HG02763 (cell line): Measurements from ENCODE around the gene SAFB2.

Experiments used
- ATAC-seq: cut with Tn5 transposase; IDR thresholded peaks from one replicate; pipeline ENCODE4 v1.9.1; 2021; ENCODE audit warnings: mild to moderate bottlenecking, moderate library complexity; ENCODE audit not compliant: unreplicated experiment

Gene SAFB2

GRCh38 chr19:5635427-5635826 is 12.9 kb upstream of the SAFB2 start:
- no peak for ATAC-seq

GRCh38 chr19:5632657-5633056 is 10.1 kb upstream of the SAFB2 start:
- ATAC-seq, result no peak

- no peak for ATAC-seq
Observed at GRCh38 chr19:5632241-5632612, 9.7 kb upstream of the SAFB2 start.

DNA sequence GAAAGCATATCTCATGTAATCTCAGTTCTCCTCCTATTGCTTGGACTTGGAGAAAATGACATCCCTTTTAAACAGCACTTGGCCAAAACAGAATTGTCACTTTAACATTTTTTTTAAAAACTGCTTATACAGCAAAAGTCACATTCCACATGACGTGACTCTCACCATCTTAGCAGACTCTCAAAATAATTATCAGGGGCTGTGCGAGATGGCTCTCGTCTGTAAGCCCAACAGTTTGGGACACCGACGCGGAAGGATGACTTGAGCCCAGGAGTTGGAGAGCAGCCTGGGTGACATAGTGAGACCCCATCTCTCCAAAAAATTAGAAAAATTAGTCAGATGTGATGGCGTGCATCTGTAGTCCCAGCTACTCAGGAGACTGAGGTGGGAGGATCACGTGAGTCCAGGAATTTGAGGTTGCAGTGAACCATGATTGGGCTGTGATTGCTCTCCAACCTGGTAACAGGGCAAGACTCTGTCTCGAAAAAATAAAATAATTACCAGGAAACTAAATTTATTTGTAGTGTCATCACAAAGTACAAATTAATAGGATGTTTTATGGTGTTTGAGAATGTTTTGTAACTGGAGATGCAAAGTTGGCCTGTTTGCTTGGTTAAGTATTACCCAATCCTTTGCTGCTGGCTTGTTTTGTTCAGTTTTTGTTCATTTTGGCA is 9.1 kb upstream of the SAFB2 start:
- ATAC-seq, result no peak

GRCh38 chr19:5628919-5629481 is 6.4 kb upstream of the SAFB2 start:
- no peak for ATAC-seq

- no peak for ATAC-seq
Observed at GRCh38 chr19:5628461-5628860, 5.9 kb upstream of the SAFB2 start.

- ATAC-seq, result no peak
Observed at GRCh38 chr19:5627395-5627904, 4.9 kb upstream of the SAFB2 start.

DNA sequence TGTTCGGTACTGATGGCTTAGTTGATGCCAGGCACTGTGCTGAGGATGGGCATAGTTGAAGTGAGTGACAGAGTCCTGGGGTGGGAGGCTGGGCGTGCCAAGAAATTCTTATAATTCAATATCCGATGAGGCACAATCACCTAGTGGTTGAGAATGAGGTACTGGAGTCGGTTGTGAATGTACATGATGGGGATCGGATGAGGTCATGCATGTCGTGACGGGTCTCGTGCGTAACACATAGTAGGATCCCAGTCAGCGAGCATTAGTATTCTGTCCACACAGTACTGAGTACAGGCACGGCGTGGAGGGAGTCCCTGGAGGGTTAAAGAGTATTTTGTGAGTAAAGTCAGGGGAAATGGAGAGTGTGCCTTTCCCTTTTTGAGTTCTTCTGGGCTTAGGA is 3.1 kb upstream of the SAFB2 start:
- ATAC-seq, result no peak

GRCh38 chr19:5624741-5625278 is 2.2 kb upstream of the SAFB2 start:
- no peak for ATAC-seq

DNA sequence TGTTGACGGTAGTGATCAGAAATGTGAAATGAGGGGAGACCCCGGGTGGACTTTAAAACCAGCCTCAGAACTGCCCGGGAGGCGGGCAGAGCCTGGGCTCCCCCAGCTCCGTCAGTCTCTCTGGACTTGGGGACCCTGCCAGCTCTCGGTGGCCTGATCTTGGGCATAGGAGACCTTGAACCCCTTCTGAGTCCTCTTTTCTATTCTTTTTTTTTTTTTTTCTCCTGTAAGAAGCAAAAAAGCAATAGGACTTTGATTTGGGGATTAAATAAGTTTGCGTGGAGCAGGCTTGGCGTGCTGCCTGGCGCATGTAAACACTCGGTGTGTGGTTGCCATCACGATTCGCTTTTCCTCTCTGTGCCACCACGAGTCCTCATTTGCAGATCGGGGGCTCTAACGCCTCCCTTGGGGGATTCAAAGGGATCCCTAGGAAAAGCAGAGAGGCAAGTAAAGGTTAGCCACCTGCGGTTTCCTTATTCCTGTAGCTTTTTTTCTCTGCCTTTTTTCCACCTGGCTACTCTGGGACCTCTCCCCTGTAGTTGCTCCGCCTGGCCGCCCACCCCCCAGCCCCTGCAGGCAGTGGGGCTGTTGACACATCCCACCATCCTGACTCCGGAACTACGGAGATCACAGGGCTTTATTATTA is 1.6 kb upstream of the SAFB2 start:
- ATAC-seq, result no peak

GRCh38 chr19:5623397-5624017 is 931 bp upstream of the SAFB2 start:
- no peak for ATAC-seq

GRCh38 chr19:5621945-5622464 is 571 bp downstream of the SAFB2 start:
- no peak for ATAC-seq

GRCh38 chr19:5621311-5621944 is 1.1 kb downstream of the SAFB2 start:
- no peak for ATAC-seq

DNA sequence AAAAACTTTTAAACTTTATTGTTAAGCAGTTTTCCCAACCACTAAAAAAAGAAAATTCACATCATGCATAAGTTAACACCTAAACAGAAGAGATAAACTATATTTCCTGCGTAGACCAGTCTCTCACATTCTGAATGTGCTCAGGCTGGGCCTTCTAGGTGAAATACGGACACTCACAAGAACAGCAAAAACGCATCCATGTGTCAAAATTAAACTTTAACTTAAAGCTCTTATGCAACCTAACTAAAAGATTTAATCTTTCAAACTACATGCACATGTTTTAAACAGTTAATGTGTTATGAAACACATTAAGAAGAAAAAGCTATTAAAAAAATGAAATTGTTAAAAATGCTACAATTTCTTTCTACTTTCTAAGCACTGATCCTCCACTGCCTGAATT is 2.6 kb downstream of the SAFB2 start:
- ATAC-seq, result no peak

DNA sequence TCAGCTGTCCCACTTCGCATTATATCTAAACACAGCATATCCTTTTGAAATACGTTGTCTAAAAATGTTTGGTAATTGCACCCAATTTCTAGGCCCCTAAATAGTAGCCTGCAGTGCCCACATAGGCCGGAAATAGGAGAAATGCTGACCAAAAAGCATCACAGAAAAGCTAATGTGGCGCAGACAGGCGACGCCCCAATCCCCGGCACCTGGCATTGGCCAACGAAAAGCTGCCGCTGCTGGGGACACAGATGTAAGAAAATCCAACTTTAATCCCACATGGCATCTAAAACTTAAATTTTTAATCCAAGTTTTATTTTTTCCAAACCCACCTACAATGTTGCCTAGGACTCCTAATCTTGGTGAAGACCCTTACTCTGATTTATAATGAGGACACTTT is 4.0 kb downstream of the SAFB2 start:
- no peak for ATAC-seq

GRCh38 chr19:5617080-5617479 is 5.5 kb downstream of the SAFB2 start:
- ATAC-seq, result no peak

GRCh38 chr19:5615756-5616327 is 6.7 kb downstream of the SAFB2 start:
- no peak for ATAC-seq

DNA sequence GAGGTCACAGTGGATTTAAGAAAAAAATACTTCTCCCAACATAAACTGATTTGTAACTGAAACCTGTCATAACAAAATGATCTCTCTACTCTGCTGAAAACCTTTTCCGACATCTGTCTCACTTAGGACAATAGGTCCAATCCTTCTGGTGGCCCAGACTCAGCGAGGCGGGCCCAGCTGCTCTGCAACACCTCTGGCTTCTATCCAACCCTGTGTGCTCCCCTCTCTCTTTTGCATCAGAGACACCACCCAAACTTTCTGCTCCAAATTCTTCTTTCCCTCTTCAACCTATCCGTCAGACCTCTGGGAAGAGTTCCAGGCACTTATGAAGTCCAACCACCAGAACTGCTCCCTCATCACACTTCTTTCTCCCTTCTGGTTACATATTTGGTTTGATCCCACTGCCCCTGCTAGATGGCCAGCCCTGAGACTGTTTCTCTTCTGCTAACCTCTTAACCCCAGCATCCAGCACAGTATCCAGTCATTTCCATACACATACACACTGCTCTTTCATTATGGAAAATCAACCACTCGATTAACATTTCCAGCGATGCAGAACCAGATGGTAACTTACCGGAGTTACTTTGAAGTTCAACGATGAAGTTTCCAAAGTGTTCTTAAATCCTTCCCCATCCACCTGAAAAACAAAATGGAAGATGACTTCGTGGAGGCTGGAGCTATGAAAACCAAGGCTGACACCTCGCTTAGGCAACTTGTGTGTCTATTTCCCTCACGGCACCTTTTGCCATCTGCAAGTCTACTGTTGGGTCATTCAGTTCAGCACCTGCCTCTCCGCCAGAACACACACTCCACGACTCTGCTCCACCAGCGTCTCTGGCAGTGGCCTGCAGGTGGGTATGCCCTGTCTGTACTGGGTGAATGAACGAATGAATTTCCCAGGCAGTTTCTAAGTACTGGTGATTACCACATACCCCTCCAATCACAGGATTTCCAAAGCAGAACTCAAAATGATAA is 9.4 kb downstream of the SAFB2 start:
- no peak for ATAC-seq

DNA sequence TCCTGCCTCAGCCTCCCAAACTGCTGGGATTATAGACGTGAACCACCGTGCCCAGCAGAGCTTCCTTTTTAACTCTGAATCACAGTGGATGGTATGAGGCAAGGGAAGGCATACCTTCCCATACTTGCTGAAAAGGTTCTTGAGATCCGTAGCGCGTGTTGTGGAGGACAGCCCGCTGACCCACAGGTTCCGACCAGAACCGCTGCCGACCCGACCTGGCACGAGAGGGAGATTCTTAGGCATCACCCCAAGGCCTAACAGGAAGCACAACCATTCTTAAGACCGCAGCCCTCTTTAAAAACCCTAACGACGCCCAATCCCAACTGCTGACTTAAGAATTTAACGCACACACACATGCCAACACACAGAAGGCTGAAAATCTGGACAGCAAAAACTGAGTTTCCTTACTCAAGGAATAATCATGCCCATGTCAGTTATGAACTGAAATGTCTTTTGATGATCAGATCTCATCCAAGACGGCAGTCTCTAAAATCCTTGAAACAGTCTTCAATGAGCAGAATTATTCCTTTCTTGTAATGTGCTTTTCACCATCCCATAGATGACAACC is 12.6 kb downstream of the SAFB2 start:
- ATAC-seq, result no peak
